Central memory CD4-positive, alpha-beta T cell (primary cell): ENCODE data around the gene LRFN2.

Experiments used
- DNase-seq: peaks from one replicate; pipeline ENCODE4 v3.0.0; 2022

LRFN2 gene

GRCh38 chr6:40395066-40395697 is 192.0 kb downstream of the LRFN2 start:
- no peak for DNase-seq

- DNase-seq, result no peak
These were observed 192.8 kb downstream of the LRFN2 start for GRCh38 chr6:40394381-40394780.

GRCh38 chr6:40393641-40394040 is 193.5 kb downstream of the LRFN2 start:
- DNase-seq, result no peak

GRCh38 chr6:40392589-40392988 is 194.6 kb downstream of the LRFN2 start:
- DNase-seq, result no peak

GRCh38 chr6:40391851-40392517 is 195.2 kb downstream of the LRFN2 start:
- DNase-seq, result no peak

- no peak for DNase-seq
These were observed 196.1 kb downstream of the LRFN2 start for GRCh38 chr6:40391086-40391485.

GRCh38 chr6:40390144-40390800 is 196.9 kb downstream of the LRFN2 start:
- DNase-seq, result no peak

- DNase-seq, result peak; percentile 14
These were observed 197.9 kb downstream of the LRFN2 start for GRCh38 chr6:40389254-40389653.

- no peak for DNase-seq
These were observed 199.3 kb downstream of the LRFN2 start for GRCh38 chr6:40387871-40388264.

GRCh38 chr6:40387127-40387870 is 199.9 kb downstream of the LRFN2 start:
- no peak for DNase-seq

- no peak for DNase-seq
These were observed 201.0 kb downstream of the LRFN2 start for GRCh38 chr6:40386200-40386599.

- no peak for DNase-seq
These were observed 203.6 kb downstream of the LRFN2 start for GRCh38 chr6:40383348-40384115.

GRCh38 chr6:40380271-40380670 is 206.9 kb downstream of the LRFN2 start:
- no peak for DNase-seq

- DNase-seq, result no peak
These were observed 207.4 kb downstream of the LRFN2 start for GRCh38 chr6:40379811-40380210.

GRCh38 chr6:40378725-40379074 is 208.5 kb downstream of the LRFN2 start:
- no peak for DNase-seq

- no peak for DNase-seq
These were observed 209.0 kb downstream of the LRFN2 start for GRCh38 chr6:40378071-40378724.

GRCh38 chr6:40377173-40377806 is 209.9 kb downstream of the LRFN2 start:
- DNase-seq, result no peak

GRCh38 chr6:40376113-40376650 is 211.0 kb downstream of the LRFN2 start:
- DNase-seq, result no peak

- no peak for DNase-seq
These were observed 213.9 kb downstream of the LRFN2 start for GRCh38 chr6:40373267-40373666.

GRCh38 chr6:40371621-40372020 is 215.5 kb downstream of the LRFN2 start:
- no peak for DNase-seq

GRCh38 chr6:40371095-40371494 is 216.1 kb downstream of the LRFN2 start:
- no peak for DNase-seq
